Measurements from ENCODE around the gene PRPF40A. TPM values are rescaled to one million over a fixed set of nuclear protein-coding genes. Genes with fewer than 3 reads are reported as not detected.
"Not testable (repeated sequence)": the region's sequence is repeated elsewhere in the genome, so short reads cannot be mapped to it uniquely, and the experiment has no call there.

PRPF40A gene
- total RNA-seq, 1 donor from 2014 or later: 33.8 TPM

DNA sequence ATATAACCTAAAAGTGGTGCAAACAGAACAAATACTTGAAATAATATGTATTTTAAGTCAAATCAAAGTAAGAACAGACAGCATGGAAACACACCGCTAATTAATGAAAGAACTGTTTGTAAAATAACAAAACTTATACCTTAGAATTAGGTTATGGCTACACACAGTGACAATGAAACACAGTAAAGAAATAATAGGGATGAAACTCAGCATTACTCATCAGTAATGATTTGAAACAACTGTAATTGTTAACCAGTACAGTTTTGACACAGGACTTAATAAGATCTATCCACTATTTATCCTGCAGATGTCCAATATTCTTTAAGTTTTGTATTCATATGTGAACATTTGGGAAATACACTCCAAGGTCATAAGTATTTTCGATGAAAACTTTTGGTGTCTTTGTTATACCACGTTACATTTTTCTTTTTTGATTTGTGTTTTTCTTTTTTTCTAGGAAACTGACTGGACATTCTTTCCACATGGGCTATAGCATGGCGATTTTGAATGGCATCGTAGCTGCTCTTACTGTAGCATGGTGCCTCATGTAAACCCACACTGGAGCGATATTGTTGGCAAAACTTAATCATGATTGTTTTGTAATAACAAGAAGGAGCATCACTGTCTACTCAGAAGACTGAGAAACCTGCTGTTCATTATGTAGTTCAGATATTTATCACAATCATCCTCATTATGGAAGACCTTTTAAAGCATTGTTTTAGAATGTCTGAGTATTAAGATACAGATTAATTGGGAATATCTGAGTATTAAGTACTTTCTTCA lies 42.2 kb upstream of the PRPF40A start:
- Histone ChIP-seq H3K27ac (replicated peaks) (no peak overlapping the region), H3K9me3 (replicated peaks) (no peaks in the 10 kb centered on the region), H3K4me3 (no peak overlapping the region), H3K27me3 (ENCODE audit: low read depth) (no peaks in the 10 kb centered on the region), H3K4me1 (no peaks in the 10 kb centered on the region), H3K36me3 (peaks cover 23% of the 10 kb centered on the region)
- DNase-seq: no peak
- intact Hi-C loops (cut with micrococcal nuclease): no loop called here
- TF ChIP-seq, protein P1, sequence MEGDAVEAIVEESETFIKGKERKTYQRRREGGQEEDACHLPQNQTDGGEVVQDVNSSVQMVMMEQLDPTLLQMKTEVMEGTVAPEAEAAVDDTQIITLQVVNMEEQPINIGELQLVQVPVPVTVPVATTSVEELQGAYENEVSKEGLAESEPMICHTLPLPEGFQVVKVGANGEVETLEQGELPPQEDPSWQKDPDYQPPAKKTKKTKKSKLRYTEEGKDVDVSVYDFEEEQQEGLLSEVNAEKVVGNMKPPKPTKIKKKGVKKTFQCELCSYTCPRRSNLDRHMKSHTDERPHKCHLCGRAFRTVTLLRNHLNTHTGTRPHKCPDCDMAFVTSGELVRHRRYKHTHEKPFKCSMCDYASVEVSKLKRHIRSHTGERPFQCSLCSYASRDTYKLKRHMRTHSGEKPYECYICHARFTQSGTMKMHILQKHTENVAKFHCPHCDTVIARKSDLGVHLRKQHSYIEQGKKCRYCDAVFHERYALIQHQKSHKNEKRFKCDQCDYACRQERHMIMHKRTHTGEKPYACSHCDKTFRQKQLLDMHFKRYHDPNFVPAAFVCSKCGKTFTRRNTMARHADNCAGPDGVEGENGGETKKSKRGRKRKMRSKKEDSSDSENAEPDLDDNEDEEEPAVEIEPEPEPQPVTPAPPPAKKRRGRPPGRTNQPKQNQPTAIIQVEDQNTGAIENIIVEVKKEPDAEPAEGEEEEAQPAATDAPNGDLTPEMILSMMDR (IDR thresholded peaks at IDR 0.05; ENCODE audit: borderline replicate concordance): no peak

GRCh38 chr2:152755029-152755428 lies 37.8 kb upstream of the PRPF40A start:
- no peak overlapping the region for H3K27ac ChIP-seq (replicated peaks)
- no peaks in the 10 kb centered on the region for H3K27me3 ChIP-seq (ENCODE audit: low read depth)
- DNase-seq: no peak
- intact Hi-C loops (cut with micrococcal nuclease): no loop called here
- no peaks in the 10 kb centered on the region for H3K9me3 ChIP-seq (replicated peaks)
- H3K4me3 ChIP-seq: no peak overlapping the region
- TF ChIP-seq, protein P1 (IDR thresholded peaks at IDR 0.05; ENCODE audit: borderline replicate concordance): peak; percentile 31
- H3K4me1 ChIP-seq: no peaks in the 10 kb centered on the region
- H3K36me3 ChIP-seq: peaks cover 35% of the 10 kb centered on the region

DNA sequence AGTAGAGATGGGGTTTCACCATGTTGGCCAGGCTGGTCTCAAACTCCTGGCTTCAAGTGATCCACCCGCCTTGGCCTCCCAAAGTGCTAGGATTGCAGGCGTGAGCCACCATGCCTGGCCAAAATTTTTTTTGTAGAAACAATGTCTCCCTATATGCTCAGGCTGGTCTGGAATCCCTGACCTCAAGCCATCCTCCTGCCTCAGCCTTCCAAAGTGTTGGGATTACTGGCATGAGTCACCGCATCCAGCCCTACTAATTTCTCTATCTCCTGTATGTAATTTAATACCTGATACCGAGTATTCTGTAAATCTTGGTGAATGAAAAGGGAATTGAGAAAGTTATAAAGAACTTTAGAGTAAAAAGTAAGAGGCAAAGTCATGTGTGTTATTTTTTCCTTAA lies 30.5 kb upstream of the PRPF40A start:
- H3K4me1 ChIP-seq; DNase-seq; H3K4me3 ChIP-seq; intact Hi-C loops (cut with micrococcal nuclease); H3K9me3 ChIP-seq (replicated peaks); H3K27me3 ChIP-seq (ENCODE audit: low read depth); H3K27ac ChIP-seq (replicated peaks): not testable (repeated sequence)
- H3K36me3 ChIP-seq: peaks cover 21% of the 10 kb centered on the region

GRCh38 chr2:152743002-152743401 lies 25.7 kb upstream of the PRPF40A start:
- intact Hi-C loops (cut with micrococcal nuclease): no loop called here
- H3K36me3 ChIP-seq: peaks cover 10% of the 10 kb centered on the region
- DNase-seq: no peak

GRCh38 chr2:152740743-152741328 lies 23.6 kb upstream of the PRPF40A start:
- Histone ChIP-seq H3K27me3 (ENCODE audit: low read depth) (no peaks in the 10 kb centered on the region), H3K27ac (replicated peaks) (no peak overlapping the region), H3K4me1 (no peaks in the 10 kb centered on the region), H3K4me3 (no peak overlapping the region), H3K36me3 (peaks cover 16% of the 10 kb centered on the region), H3K9me3 (replicated peaks) (no peaks in the 10 kb centered on the region)
- no peak for DNase-seq
- intact Hi-C loops (cut with micrococcal nuclease): no loop called here
- TF ChIP-seq, protein P1 (IDR thresholded peaks at IDR 0.05; ENCODE audit: borderline replicate concordance): peak; percentile 75

More at GRCh38 chr2:152743002-152743401, 25.7 kb upstream of the PRPF40A start:
- Histone ChIP-seq H3K4me3 (no peak overlapping the region), H3K9me3 (replicated peaks) (no peaks in the 10 kb centered on the region), H3K4me1 (no peaks in the 10 kb centered on the region), H3K27me3 (ENCODE audit: low read depth) (no peaks in the 10 kb centered on the region), H3K27ac (replicated peaks) (no peak overlapping the region)
- TF ChIP-seq, protein P1 (IDR thresholded peaks at IDR 0.05; ENCODE audit: borderline replicate concordance): peak; percentile 56

- H3K27ac ChIP-seq (replicated peaks); H3K9me3 ChIP-seq (replicated peaks); H3K27me3 ChIP-seq (ENCODE audit: low read depth); H3K4me3 ChIP-seq; DNase-seq; H3K4me1 ChIP-seq; intact Hi-C loops (cut with micrococcal nuclease): not testable (repeated sequence)
- H3K36me3 ChIP-seq: peaks cover 16% of the 10 kb centered on the region
Measured at GRCh38 chr2:152739705-152740104, 22.4 kb upstream of the PRPF40A start.

Measured in left ventricle myocardium inferior (tissue), 1 donor.